Measurements from ENCODE around the gene IGFL4. TPM values are rescaled to one million over a fixed set of nuclear protein-coding genes. Genes with fewer than 3 reads are reported as not detected.

IGFL4 gene
- total and polyA plus RNA-seq, 2 of the 13 experiments (the other 11 are each of a cell fraction or from before 2014, with no cell fraction given) = 1.2 to 1.4 TPM

DNA sequence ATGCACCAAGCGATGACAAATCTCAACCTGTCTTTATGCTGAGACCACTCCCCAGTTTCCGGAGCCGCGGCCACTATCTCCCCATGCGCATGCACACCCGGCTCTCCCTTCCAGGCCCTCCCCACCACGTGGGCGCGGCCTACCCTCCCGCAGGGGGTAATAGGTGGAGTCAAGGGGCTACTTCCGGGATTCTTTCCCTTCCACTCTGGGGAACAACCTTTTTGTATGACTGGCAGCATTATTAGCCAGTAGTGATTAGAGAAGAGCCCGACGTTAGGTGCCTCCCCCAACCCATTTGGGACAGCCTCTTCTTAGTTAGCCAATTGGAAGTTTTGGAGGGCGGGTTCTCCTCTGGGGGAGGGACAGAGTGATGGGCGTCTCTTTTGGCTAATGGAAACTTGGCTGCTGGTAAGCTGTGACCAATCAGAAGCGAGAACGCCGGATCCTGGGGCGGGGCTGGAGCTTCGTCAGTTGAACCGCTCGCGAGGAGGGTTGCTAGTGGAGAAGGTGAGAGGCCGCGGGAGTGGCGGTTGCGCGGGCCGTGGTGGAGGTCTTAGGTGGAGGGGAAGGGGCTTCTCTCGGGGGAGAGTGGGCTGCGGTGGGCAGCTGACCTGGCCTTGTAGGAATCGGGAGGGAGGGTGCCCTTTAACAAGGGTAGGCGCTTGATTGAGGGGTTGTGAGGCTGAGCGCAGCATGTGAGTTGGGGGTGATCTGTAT lies 45.6 kb downstream of the IGFL4 start, which contains the start of gene CCDC61 (continued):
- TF ChIP-seq DZIP1 (CRISPR knock-in tag; IDR thresholded peaks at IDR 0.05) (no peak), KLF12 (CRISPR knock-in tag; IDR thresholded peaks at IDR 0.05; ENCODE audit: borderline replicate concordance) (no peak; the same call in 1 of the 2 replicates), ZBTB39 (CRISPR knock-in tag; IDR thresholded peaks at IDR 0.05) (no peak), HOXD1 (CRISPR knock-in tag; IDR thresholded peaks at IDR 0.05) (no peak), NR2F2 (IDR thresholded peaks at IDR 0.05; ENCODE audit: borderline replicate concordance, low read depth) (no peak; the same call in 1 of the 2 replicates), ZNF761 (CRISPR knock-in tag; conservative IDR thresholded peaks at IDR 0.05) (no peak), RXRA (CRISPR knock-in tag; IDR thresholded peaks at IDR 0.05) (no peak), GMEB2 (CRISPR knock-in tag; IDR thresholded peaks at IDR 0.05; ENCODE audit: low read depth) (no peak), NR0B2 (CRISPR knock-in tag; IDR thresholded peaks at IDR 0.05) (no peak), ZNF570 (CRISPR knock-in tag; IDR thresholded peaks at IDR 0.05; ENCODE audit: borderline replicate concordance) (no peak), ZNF781 (CRISPR knock-in tag; IDR thresholded peaks at IDR 0.05; ENCODE audit: borderline replicate concordance, not compliant biosample characterization) (no peak), TRAFD1 (CRISPR knock-in tag; IDR thresholded peaks at IDR 0.05; ENCODE audit: borderline replicate concordance) (no peak), ZNF44 (CRISPR knock-in tag; IDR thresholded peaks at IDR 0.05) (no peak), SIX4 (CRISPR knock-in tag; IDR thresholded peaks at IDR 0.05) (no peak), U2AF2 (IDR thresholded peaks at IDR 0.05; ENCODE audit: low read depth, low read length) (no peak), ZC3H4 (CRISPR knock-in tag; IDR thresholded peaks at IDR 0.05; ENCODE audit: borderline replicate concordance) (no peak)
- TF ChIP-seq, protein P1, sequence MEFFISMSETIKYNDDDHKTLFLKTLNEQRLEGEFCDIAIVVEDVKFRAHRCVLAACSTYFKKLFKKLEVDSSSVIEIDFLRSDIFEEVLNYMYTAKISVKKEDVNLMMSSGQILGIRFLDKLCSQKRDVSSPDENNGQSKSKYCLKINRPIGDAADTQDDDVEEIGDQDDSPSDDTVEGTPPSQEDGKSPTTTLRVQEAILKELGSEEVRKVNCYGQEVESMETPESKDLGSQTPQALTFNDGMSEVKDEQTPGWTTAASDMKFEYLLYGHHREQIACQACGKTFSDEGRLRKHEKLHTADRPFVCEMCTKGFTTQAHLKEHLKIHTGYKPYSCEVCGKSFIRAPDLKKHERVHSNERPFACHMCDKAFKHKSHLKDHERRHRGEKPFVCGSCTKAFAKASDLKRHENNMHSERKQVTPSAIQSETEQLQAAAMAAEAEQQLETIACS (CRISPR knock-in tag; IDR thresholded peaks at IDR 0.05) = no peak
- TF ChIP-seq, protein P2, sequence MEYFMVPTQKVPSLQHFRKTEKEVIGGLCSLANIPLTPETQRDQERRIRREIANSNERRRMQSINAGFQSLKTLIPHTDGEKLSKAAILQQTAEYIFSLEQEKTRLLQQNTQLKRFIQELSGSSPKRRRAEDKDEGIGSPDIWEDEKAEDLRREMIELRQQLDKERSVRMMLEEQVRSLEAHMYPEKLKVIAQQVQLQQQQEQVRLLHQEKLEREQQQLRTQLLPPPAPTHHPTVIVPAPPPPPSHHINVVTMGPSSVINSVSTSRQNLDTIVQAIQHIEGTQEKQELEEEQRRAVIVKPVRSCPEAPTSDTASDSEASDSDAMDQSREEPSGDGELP (IDR thresholded peaks at IDR 0.05; ENCODE audit: borderline replicate concordance, low read depth) = peak; percentile 30; the same call in 1 of the 2 replicates
